ENCODE results near the gene KIF26B.
A peak's percentile ranks its signal among the peaks of the same experiment; 100 is the strongest.

The KIF26B gene

GRCh38 chr1:245604979-245605378, 450.2 kb downstream of the KIF26B start:
- no peak overlapping the region for H3K4me3 ChIP-seq (ENCODE audit: control insufficient read depth, low read depth, low read length)
- TF ChIP-seq CTCF (IDR thresholded peaks at IDR 0.05; ENCODE audit: control insufficient read depth, insufficient read depth, low read depth, low read length, missing control alignments) = no peak
- DNase-seq (ENCODE audit: low read depth) = no peak

GRCh38 chr1:245605480-245606156, 450.8 kb downstream of the KIF26B start:
- no peak for TF ChIP-seq CTCF (IDR thresholded peaks at IDR 0.05; ENCODE audit: control insufficient read depth, insufficient read depth, low read depth, low read length, missing control alignments)
- DNase-seq (ENCODE audit: low read depth) = peak; percentile 77
- no peak overlapping the region for H3K4me3 ChIP-seq (ENCODE audit: control insufficient read depth, low read depth, low read length)

GRCh38 chr1:245606157-245606725, 451.5 kb downstream of the KIF26B start:
- H3K4me3 ChIP-seq (ENCODE audit: control insufficient read depth, low read depth, low read length) = no peak overlapping the region
- DNase-seq (ENCODE audit: low read depth) = no peak
- no peak for TF ChIP-seq CTCF (IDR thresholded peaks at IDR 0.05; ENCODE audit: control insufficient read depth, insufficient read depth, low read depth, low read length, missing control alignments)

- TF ChIP-seq CTCF (IDR thresholded peaks at IDR 0.05; ENCODE audit: control insufficient read depth, insufficient read depth, low read depth, low read length, missing control alignments) = no peak
- no peak overlapping the region for H3K4me3 ChIP-seq (ENCODE audit: control insufficient read depth, low read depth, low read length)
- DNase-seq (ENCODE audit: low read depth) = no peak
These were observed 453.5 kb downstream of the KIF26B start for GRCh38 chr1:245608271-245608670.

- DNase-seq (ENCODE audit: low read depth) = no peak
- H3K4me3 ChIP-seq (ENCODE audit: control insufficient read depth, low read depth, low read length) = no peak overlapping the region
- TF ChIP-seq CTCF (IDR thresholded peaks at IDR 0.05; ENCODE audit: control insufficient read depth, insufficient read depth, low read depth, low read length, missing control alignments) = no peak
These were observed 454.8 kb downstream of the KIF26B start for GRCh38 chr1:245609354-245610150.

GRCh38 chr1:245611251-245611650, 456.5 kb downstream of the KIF26B start:
- no peak overlapping the region for H3K4me3 ChIP-seq (ENCODE audit: control insufficient read depth, low read depth, low read length)
- no peak for DNase-seq (ENCODE audit: low read depth)
- TF ChIP-seq CTCF (IDR thresholded peaks at IDR 0.05; ENCODE audit: control insufficient read depth, insufficient read depth, low read depth, low read length, missing control alignments) = no peak

Measured in AG09309 (cell line).